ENCODE measurements around the gene BID. TPM values are rescaled to one million over a fixed set of nuclear protein-coding genes. Genes with fewer than 3 reads are reported as not detected.

The BID gene
- total RNA-seq, 1 donor from 2014 or later: 41.5 TPM

GRCh38 chr22:17772958-17773605 is 1.2 kb downstream of the BID start:
- H3K36me3 ChIP-seq (ENCODE audit: control insufficient read depth, insufficient read depth, low read length): no peaks in the 10 kb centered on the region
- DNase-seq (ENCODE audit: low read depth): no peak
- H3K27me3 ChIP-seq (ENCODE audit: control insufficient read depth, insufficient read depth, low read length): no peaks in the 10 kb centered on the region
- TF ChIP-seq, protein P1, sequence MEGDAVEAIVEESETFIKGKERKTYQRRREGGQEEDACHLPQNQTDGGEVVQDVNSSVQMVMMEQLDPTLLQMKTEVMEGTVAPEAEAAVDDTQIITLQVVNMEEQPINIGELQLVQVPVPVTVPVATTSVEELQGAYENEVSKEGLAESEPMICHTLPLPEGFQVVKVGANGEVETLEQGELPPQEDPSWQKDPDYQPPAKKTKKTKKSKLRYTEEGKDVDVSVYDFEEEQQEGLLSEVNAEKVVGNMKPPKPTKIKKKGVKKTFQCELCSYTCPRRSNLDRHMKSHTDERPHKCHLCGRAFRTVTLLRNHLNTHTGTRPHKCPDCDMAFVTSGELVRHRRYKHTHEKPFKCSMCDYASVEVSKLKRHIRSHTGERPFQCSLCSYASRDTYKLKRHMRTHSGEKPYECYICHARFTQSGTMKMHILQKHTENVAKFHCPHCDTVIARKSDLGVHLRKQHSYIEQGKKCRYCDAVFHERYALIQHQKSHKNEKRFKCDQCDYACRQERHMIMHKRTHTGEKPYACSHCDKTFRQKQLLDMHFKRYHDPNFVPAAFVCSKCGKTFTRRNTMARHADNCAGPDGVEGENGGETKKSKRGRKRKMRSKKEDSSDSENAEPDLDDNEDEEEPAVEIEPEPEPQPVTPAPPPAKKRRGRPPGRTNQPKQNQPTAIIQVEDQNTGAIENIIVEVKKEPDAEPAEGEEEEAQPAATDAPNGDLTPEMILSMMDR (IDR thresholded peaks at IDR 0.05; ENCODE audit: insufficient read depth, low read length, poor library complexity, severe bottlenecking): no peak
- H3K4me3 ChIP-seq (ENCODE audit: low read depth, low read length): peak overlapping the region; percentile 38

GRCh38 chr22:17772249-17772957 is 1.9 kb downstream of the BID start:
- Histone ChIP-seq H3K4me3 (ENCODE audit: low read depth, low read length) (no peak overlapping the region), H3K27me3 (ENCODE audit: control insufficient read depth, insufficient read depth, low read length) (no peaks in the 10 kb centered on the region), H3K36me3 (ENCODE audit: control insufficient read depth, insufficient read depth, low read length) (no peaks in the 10 kb centered on the region)
- TF ChIP-seq, protein P1 (IDR thresholded peaks at IDR 0.05; ENCODE audit: insufficient read depth, low read length, poor library complexity, severe bottlenecking): no peak
- DNase-seq (ENCODE audit: low read depth): no peak

DNA sequence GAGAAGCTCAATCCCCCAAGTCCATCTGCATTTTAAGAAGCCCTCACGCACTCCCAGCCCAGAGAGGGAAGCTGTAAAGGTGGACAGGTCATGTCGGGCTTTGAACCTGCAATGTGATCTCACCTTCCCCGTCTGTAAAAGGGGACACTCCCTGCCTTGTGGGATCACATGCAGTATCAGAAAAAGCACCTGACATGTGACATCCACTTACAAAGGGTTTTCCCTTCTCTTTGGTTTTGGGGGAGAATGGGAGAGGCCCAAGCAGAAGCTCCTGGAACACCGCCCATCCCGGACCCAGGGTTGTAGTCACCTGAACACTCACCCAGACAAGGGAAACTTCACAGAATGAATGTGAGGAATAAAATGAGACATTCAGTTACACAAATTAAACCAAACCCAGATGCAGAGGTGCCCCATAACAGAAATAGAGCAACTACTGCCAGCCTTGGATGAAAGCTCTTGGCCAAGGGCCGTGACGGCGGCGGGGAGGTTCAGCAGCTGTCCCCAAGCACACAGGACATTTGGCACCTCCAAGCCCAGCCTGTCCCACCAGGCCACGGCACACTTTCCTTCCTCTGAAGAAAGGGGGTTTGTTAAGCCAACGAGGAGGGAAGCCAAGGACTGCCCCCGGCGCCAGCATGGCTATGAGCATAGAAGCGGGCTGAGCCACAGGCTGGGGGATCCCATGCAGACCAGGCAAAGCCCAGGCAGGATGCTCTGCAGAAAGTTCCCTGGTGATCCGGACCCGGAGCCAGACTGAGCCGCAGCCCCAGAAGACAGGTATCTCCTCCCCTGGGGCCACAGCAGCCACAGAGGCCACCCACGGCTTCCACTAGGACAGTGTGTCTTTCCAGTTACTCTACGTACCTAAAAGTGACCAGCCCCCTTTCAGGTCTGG is 3.8 kb downstream of the BID start:
- Histone ChIP-seq H3K27me3 (ENCODE audit: control insufficient read depth, insufficient read depth, low read length) (no peaks in the 10 kb centered on the region), H3K36me3 (ENCODE audit: control insufficient read depth, insufficient read depth, low read length) (no peaks in the 10 kb centered on the region), H3K4me3 (ENCODE audit: low read depth, low read length) (no peak overlapping the region)
- TF ChIP-seq, protein P1 (IDR thresholded peaks at IDR 0.05; ENCODE audit: insufficient read depth, low read length, poor library complexity, severe bottlenecking): no peak
- DNase-seq (ENCODE audit: low read depth): no peak

DNA sequence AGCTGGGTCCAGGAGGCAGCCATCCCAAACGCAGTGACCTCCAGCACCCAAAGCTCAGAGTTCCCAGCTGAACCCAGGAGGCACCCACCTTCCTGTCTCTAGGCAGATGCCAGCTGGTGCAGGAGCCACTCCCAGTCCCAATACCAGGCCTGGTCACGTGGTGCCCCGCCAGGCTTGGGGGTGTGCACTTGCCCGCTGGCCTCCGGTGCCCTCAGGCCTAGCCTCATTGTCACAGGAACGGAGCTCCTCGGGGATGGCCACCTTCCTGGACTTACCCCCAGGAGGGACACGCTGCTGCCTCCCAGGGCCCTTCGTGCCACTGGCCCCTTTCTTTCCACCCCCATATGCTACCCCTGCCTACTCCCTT is 4.6 kb downstream of the BID start:
- TF ChIP-seq, protein P1 (IDR thresholded peaks at IDR 0.05; ENCODE audit: insufficient read depth, low read length, poor library complexity, severe bottlenecking): no peak
- Histone ChIP-seq H3K4me3 (ENCODE audit: low read depth, low read length) (no peak overlapping the region), H3K36me3 (ENCODE audit: control insufficient read depth, insufficient read depth, low read length) (no peaks in the 10 kb centered on the region), H3K27me3 (ENCODE audit: control insufficient read depth, insufficient read depth, low read length) (no peaks in the 10 kb centered on the region)
- DNase-seq (ENCODE audit: low read depth): no peak

- Histone ChIP-seq H3K4me3 (ENCODE audit: low read depth, low read length) (no peak overlapping the region), H3K36me3 (ENCODE audit: control insufficient read depth, insufficient read depth, low read length) (no peaks in the 10 kb centered on the region), H3K27me3 (ENCODE audit: control insufficient read depth, insufficient read depth, low read length) (no peaks in the 10 kb centered on the region)
- DNase-seq (ENCODE audit: low read depth): no peak
- TF ChIP-seq, protein P1 (IDR thresholded peaks at IDR 0.05; ENCODE audit: insufficient read depth, low read length, poor library complexity, severe bottlenecking): no peak
Observed at GRCh38 chr22:17769013-17769715, 5.1 kb downstream of the BID start.

Data from kidney epithelial cell (primary cell).